IMR-90 (cell line): ENCODE measurements around the gene A1BG. TPM values are rescaled to one million over a fixed set of nuclear protein-coding genes. Genes with fewer than 3 reads are reported as not detected.

Experiments
- ATAC-seq: fragments of 200-7000 bp; cut with Tn5 transposase; 2 replicates; pipeline ENCODE4 v1.9.1; 2020; ENCODE audit warnings: low read depth, mild to moderate bottlenecking, moderate library complexity
- BruUV-seq: library from RNA; stranded (reverse); fragments of 400-500 nt; replicated peaks from 2 replicates; lab custom pipeline; 2021; lab: Mats Ljungman, UMichigan
- CTCF ChIA-PET: fragments of 300-600 bp; formaldehyde crosslinking; extraction: SDS; loops from one replicate; lab custom pipeline; 2021; ENCODE audit warnings: antibody characterized with exemption; lab: Yijun Ruan, JAX
- POLR2A ChIA-PET: fragments of 300-600 bp; sonication (Branson Sonifier 250); formaldehyde crosslinking; loops from one replicate; lab custom pipeline; 2022; ENCODE audit warnings: antibody characterized with exemption; ENCODE audit not compliant: unreplicated experiment; lab: Charles Lee
- DNase-seq: peaks from one replicate; pipeline ENCODE4 v3.0.0; 2013
- H2AFZ ChIP-seq: replicated peaks from 2 replicates; pipeline ENCODE3; 2013; ENCODE audit warnings: low read length, mild to moderate bottlenecking; ENCODE audit not compliant: poor library complexity
- H2AK5ac ChIP-seq: 2 replicates; pipeline ENCODE4 v1.6.1; 2013; ENCODE audit warnings: low read depth, low read length, inconsistent platforms
- H2AK9ac ChIP-seq: replicated peaks from 2 replicates; pipeline ENCODE3; 2013; ENCODE audit warnings: mild to moderate bottlenecking, low read depth, low read length, moderate library complexity; ENCODE audit not compliant: poor library complexity
- H2BK120ac ChIP-seq: 2 replicates; pipeline ENCODE4 v1.6.1; 2013; ENCODE audit warnings: low read depth, low read length, inconsistent platforms
- H2BK15ac ChIP-seq: 3 replicates; pipeline ENCODE4 v1.6.1; 2013; ENCODE audit warnings: low read depth, low read length, inconsistent platforms
- H2BK20ac ChIP-seq: 2 replicates; pipeline ENCODE4 v1.6.1; 2013; ENCODE audit warnings: low read depth, mild to moderate bottlenecking, inconsistent platforms, low read length, moderate library complexity
- H2BK5ac ChIP-seq: 2 replicates; pipeline ENCODE4 v1.6.1; 2013; ENCODE audit warnings: mild to moderate bottlenecking, low read depth, low read length, inconsistent platforms; ENCODE audit not compliant: poor library complexity, severe bottlenecking
- H3K14ac ChIP-seq: replicated peaks from 2 replicates; pipeline ENCODE4 v1.6.1; 2013; ENCODE audit warnings: low read depth, low read length, inconsistent platforms
- H3K18ac ChIP-seq: 2 replicates; pipeline ENCODE4 v1.6.1; 2013; ENCODE audit warnings: low read depth, low read length, control low read depth
- H3K23ac ChIP-seq: 2 replicates; pipeline ENCODE4 v1.6.1; 2013; ENCODE audit warnings: low read depth, low read length, inconsistent platforms
- H3K27ac ChIP-seq: 2 replicates; pipeline ENCODE4 v1.5.1; 2013; ENCODE audit warnings: mild to moderate bottlenecking, control low read depth, low read length; ENCODE audit not compliant: insufficient read depth
- H3K27me3 ChIP-seq: 2 replicates; pipeline ENCODE4 v1.6.1; 2013; ENCODE audit warnings: low read length; ENCODE audit not compliant: control insufficient read depth, insufficient read depth
- H3K36me3 ChIP-seq: 2 replicates; pipeline ENCODE4 v1.6.1; 2013; ENCODE audit warnings: low read length, mixed read lengths; ENCODE audit not compliant: control insufficient read depth, insufficient read depth
- H3K4ac ChIP-seq: 2 replicates; pipeline ENCODE4 v1.6.1; 2013; ENCODE audit warnings: low read depth, low read length, inconsistent platforms
- H3K4me1 ChIP-seq: 2 replicates; pipeline ENCODE4 v1.6.1; 2013; ENCODE audit warnings: low read length, mixed read lengths; ENCODE audit not compliant: control insufficient read depth, insufficient read depth
- H3K4me2 ChIP-seq: 2 replicates; pipeline ENCODE4 v1.6.1; 2013; ENCODE audit warnings: low read depth, mild to moderate bottlenecking, control low read depth, low read length, moderate library complexity
- H3K4me3 ChIP-seq: 2 replicates; pipeline ENCODE4 v1.5.1; 2013; ENCODE audit warnings: low read depth, mild to moderate bottlenecking, control low read depth, low read length, moderate library complexity; ENCODE audit not compliant: insufficient read depth
- H3K56ac ChIP-seq: 2 replicates; pipeline ENCODE4 v1.6.1; 2013; ENCODE audit warnings: low read length, inconsistent platforms; ENCODE audit not compliant: insufficient read depth; ENCODE audit errors: extremely low read depth
- H3K79me1 ChIP-seq, 2 experiments: 2 replicates each; pipeline ENCODE4 v1.6.1; 2013; ENCODE audit warnings: low read length in 2 of 2, inconsistent platforms in 1 of 2, low read depth in 1 of 2
- H3K9ac ChIP-seq: 2 replicates; pipeline ENCODE4 v1.6.1; 2013; ENCODE audit warnings: low read depth, low read length, control low read depth
- H3K9me1 ChIP-seq: 2 replicates; pipeline ENCODE4 v1.6.1; 2013; ENCODE audit warnings: low read length, inconsistent platforms; ENCODE audit not compliant: insufficient read depth
- H3K9me3 ChIP-seq: 2 replicates; pipeline ENCODE4 v1.6.1; 2013; ENCODE audit warnings: low read length; ENCODE audit not compliant: control insufficient read depth, insufficient read depth
- H4K20me1 ChIP-seq: 2 replicates; pipeline ENCODE4 v1.6.1; 2013; ENCODE audit warnings: low read length, inconsistent platforms; ENCODE audit not compliant: insufficient read depth
- H4K5ac ChIP-seq: 2 replicates; pipeline ENCODE4 v1.6.1; 2013; ENCODE audit warnings: mild to moderate bottlenecking, low read depth, low read length, control low read depth
- H4K8ac ChIP-seq, 2 experiments: 2 replicates each; pipeline ENCODE4 v1.6.1; 2013; ENCODE audit warnings: low read depth in 2 of 2, low read length in 2 of 2, control low read depth in 1 of 2, inconsistent platforms in 1 of 2
- H4K91ac ChIP-seq: 2 replicates; pipeline ENCODE4 v1.6.1; 2013; ENCODE audit warnings: low read depth, low read length, inconsistent platforms; ENCODE audit not compliant: insufficient read depth
- BHLHE40 ChIP-seq: fragments of 150-350 bp; IDR thresholded peaks from 2 replicates; pipeline ENCODE4 v1.6.1; 2016; ENCODE audit warnings: mild to moderate bottlenecking, low read depth, low read length
- CEBPB ChIP-seq: IDR thresholded peaks from 2 replicates; pipeline ENCODE4 v1.6.1; 2012; ENCODE audit warnings: low read depth, low read length, improper control_type of control experiment
- CTCF ChIP-seq: conservative IDR thresholded peaks from 2 replicates; pipeline ENCODE4 v1.5.1; 2012; ENCODE audit warnings: mild to moderate bottlenecking, low read depth, low read length, improper control_type of control experiment
- FOS ChIP-seq: fragments of 150-350 bp; IDR thresholded peaks from 2 replicates; pipeline ENCODE4 v1.6.1; 2016; ENCODE audit warnings: low read depth, low read length
- MAZ ChIP-seq: IDR thresholded peaks from 2 replicates; pipeline ENCODE4 v1.6.1; 2012; ENCODE audit warnings: low read depth, mild to moderate bottlenecking, low read length, improper control_type of control experiment, moderate library complexity, borderline replicate concordance
- MXI1 ChIP-seq: IDR thresholded peaks from 2 replicates; pipeline ENCODE4 v1.6.1; 2012; ENCODE audit warnings: low read depth, mild to moderate bottlenecking, low read length, moderate library complexity, borderline replicate concordance
- NFE2L2 ChIP-seq: fragments of 150-350 bp; IDR thresholded peaks from 2 replicates; pipeline ENCODE4 v1.6.1; 2016; ENCODE audit warnings: low read depth, mild to moderate bottlenecking, low read length
- POLR2A ChIP-seq: IDR thresholded peaks from 2 replicates; pipeline ENCODE4 v1.6.1; 2012; ENCODE audit warnings: mild to moderate bottlenecking, low read depth, low read length
- RCOR1 ChIP-seq: IDR thresholded peaks from 2 replicates; pipeline ENCODE4 v1.6.1; 2012; ENCODE audit warnings: mild to moderate bottlenecking, low read length, improper control_type of control experiment; ENCODE audit not compliant: insufficient replicate concordance
- RFX5 ChIP-seq: IDR thresholded peaks from 2 replicates; pipeline ENCODE4 v1.8.0; 2012; ENCODE audit warnings: low read depth, mild to moderate bottlenecking, low read length, moderate library complexity
- SMC3 ChIP-seq: fragments of 150-350 bp; IDR thresholded peaks from 2 replicates; pipeline ENCODE4 v1.6.1; 2016; ENCODE audit warnings: low read depth, mild to moderate bottlenecking, antibody characterized with exemption, low read length, moderate library complexity
- USF2 ChIP-seq: fragments of 150-350 bp; IDR thresholded peaks from 2 replicates; pipeline ENCODE4 v1.6.1; 2017; ENCODE audit warnings: mild to moderate bottlenecking, antibody characterized with exemption, low read length, low read depth
- WGBS, 2 experiments: methylation state at CpG; one replicate each; pipeline versions ENCODE4 v1.1.5 to v1.1.7; 2013; ENCODE audit warnings: missing lambda C conversion rate in 2 of 2; ENCODE audit not compliant: insufficient read length in 1 of 2; ENCODE audit errors: extremely low coverage in 2 of 2; 5-methylcytosine and 5-hydroxymethylcytosine counted together
- dilution Hi-C: fragments of 300-500 bp; cut with HindIII; formaldehyde crosslinking; loops from one replicate; pipeline ENCODE4 v1.14.3; 2018; ENCODE audit warnings: low sequenced_read_pairs; ENCODE audit not compliant: unreplicated experiment
- in situ Hi-C: fragments of 300-500 bp; cut with MboI; formaldehyde crosslinking; loops from 3 replicates; pipeline ENCODE4 v1.14.3; 2019; ENCODE audit warnings: low sequenced_read_pairs, inconsistent platforms, mixed read lengths
- intact Hi-C: fragments of 100-400 bp; cut with micrococcal nuclease; formaldehyde crosslinking; loops from 2 replicates; pipeline ENCODE4 v1.10.0; 2022
- polyA plus RNA-seq, 3 experiments: library from polyadenylated mRNA; depleted of rRNA; stranded (reverse); fragments of >200 nt; gene quantifications; 2 replicates each; pipeline ENCODE4 v1.2.3, GENCODE V29; 2012; ENCODE audit warnings: low replicate concordance in 1 of 3
- total RNA-seq: library from RNA; depleted of rRNA; stranded (reverse); fragments of >200 nt; gene quantifications from 2 replicates; pipeline ENCODE4 v1.2.3, GENCODE V29; 2012

A1BG gene
- total and polyA plus RNA-seq, 2 of the 4 experiments (the other 2 are of a cell fraction), result 4.5 to 54.5 TPM

GRCh38 chr19:58380037-58380661 lies 26.9 kb upstream of the A1BG start (continued):
- TF ChIP-seq RCOR1 (no peak), CEBPB (no peak), CTCF (no peak), BHLHE40 (no peak)

GRCh38 chr19:58379246-58379645 lies 26.0 kb upstream of the A1BG start:
- no peak overlapping the region for H3K56ac ChIP-seq
- H3K9ac ChIP-seq, result no peak overlapping the region
- no peaks in the 10 kb centered on the region for H4K20me1 ChIP-seq
- no peak for DNase-seq
- H3K4ac ChIP-seq, result no peak overlapping the region
- peaks cover 16% of the 10 kb centered on the region for H3K9me1 ChIP-seq
- WGBS, 2 experiments, result no CpG with 5 or more reads among the region's 6 CpGs
- H3K36me3 ChIP-seq, result no peaks in the 10 kb centered on the region
- no peak overlapping the region for H3K18ac ChIP-seq
- H3K9me3 ChIP-seq, result no peaks in the 10 kb centered on the region
- intact Hi-C loops, result no loop called here
- no peak overlapping the region for H4K5ac ChIP-seq
- no peak overlapping the region for H2BK20ac ChIP-seq
- no peak overlapping the region for H2BK5ac ChIP-seq
- ChIA-PET CTCF (no interaction called here), POLR2A (no interaction called here)
- H3K4me3 ChIP-seq, result no peak overlapping the region
- no peak overlapping the region for H3K23ac ChIP-seq
- no peak for ATAC-seq
- H3K27me3 ChIP-seq, result no peaks in the 10 kb centered on the region
- in situ Hi-C loops, result no loop called here
- no peak overlapping the region for H4K91ac ChIP-seq
- no peak overlapping the region for H3K27ac ChIP-seq
- no peak overlapping the region for H2AFZ ChIP-seq
- H2BK120ac ChIP-seq, result no peak overlapping the region
- peaks cover 9% of the 10 kb centered on the region; the same call in 1 of the 2 replicates for H3K4me1 ChIP-seq
- H3K79me1 ChIP-seq, result peaks cover 14 to 27% of the 10 kb centered on the region in 2 experiments; a peak in 3 of 4 replicates
- no peak overlapping the region for H3K14ac ChIP-seq
- peak overlapping the region in 1 of 2 experiments; percentile 93; a peak in 1 of 4 replicates for H4K8ac ChIP-seq
- BruUV-seq, result no TSS peak
- H2AK5ac ChIP-seq, result no peak overlapping the region
- dilution Hi-C loops, result no loop called here
- no peak overlapping the region; the same call in 1 of the 2 replicates for H3K4me2 ChIP-seq
- peak overlapping the region; percentile 55 for H2AK9ac ChIP-seq
- no peak overlapping the region for H2BK15ac ChIP-seq
- TF ChIP-seq MAZ, result no peak
- no peak for TF ChIP-seq RCOR1
- no peak for TF ChIP-seq USF2
- no peak for TF ChIP-seq POLR2A
- TF ChIP-seq MXI1, result no peak
- TF ChIP-seq SMC3, result no peak
- TF ChIP-seq NFE2L2, result no peak
- no peak for TF ChIP-seq CTCF
- TF ChIP-seq FOS, result no peak
- no peak for TF ChIP-seq RFX5
